Measurements from ENCODE around the gene MRPS24.
"Not testable (repeated sequence)": the region's sequence is repeated elsewhere in the genome, so short reads cannot be mapped to it uniquely, and the experiment has no call there.

DNA sequence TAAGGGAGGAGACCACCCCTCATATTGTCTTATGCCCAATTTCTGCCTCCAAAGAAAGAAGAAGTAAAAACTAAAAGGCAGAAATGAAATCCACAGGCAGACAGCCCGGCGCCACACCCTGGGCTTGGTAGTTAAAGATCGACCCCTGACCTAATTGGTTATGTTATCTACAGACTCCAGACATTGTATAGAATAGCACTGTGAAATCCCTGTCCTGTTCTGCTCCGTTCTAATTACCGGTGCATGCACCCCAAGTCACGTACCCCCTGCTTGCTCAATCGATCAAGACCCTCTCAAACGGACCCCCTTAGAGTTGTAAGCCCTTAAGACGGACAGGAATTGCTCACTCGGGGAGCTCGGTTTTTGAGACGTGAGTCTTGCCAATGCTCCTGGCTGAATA is 44.8 kb downstream of the MRPS24 start:
- TF ChIP-seq, protein P1, sequence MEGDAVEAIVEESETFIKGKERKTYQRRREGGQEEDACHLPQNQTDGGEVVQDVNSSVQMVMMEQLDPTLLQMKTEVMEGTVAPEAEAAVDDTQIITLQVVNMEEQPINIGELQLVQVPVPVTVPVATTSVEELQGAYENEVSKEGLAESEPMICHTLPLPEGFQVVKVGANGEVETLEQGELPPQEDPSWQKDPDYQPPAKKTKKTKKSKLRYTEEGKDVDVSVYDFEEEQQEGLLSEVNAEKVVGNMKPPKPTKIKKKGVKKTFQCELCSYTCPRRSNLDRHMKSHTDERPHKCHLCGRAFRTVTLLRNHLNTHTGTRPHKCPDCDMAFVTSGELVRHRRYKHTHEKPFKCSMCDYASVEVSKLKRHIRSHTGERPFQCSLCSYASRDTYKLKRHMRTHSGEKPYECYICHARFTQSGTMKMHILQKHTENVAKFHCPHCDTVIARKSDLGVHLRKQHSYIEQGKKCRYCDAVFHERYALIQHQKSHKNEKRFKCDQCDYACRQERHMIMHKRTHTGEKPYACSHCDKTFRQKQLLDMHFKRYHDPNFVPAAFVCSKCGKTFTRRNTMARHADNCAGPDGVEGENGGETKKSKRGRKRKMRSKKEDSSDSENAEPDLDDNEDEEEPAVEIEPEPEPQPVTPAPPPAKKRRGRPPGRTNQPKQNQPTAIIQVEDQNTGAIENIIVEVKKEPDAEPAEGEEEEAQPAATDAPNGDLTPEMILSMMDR (IDR thresholded peaks at IDR 0.05; ENCODE audit: insufficient read depth, low read depth, low read length) = not testable (repeated sequence)
- not testable (repeated sequence) for TF ChIP-seq EZH2 (IDR thresholded peaks at IDR 0.05; ENCODE audit: insufficient read depth, low read length)
